Fibroblast of the aortic adventitia (primary cell): ENCODE measurements around the gene LAMA2. TPM values are rescaled to one million over a fixed set of nuclear protein-coding genes. Genes with fewer than 3 reads are reported as not detected.

Experiments
- DNase-seq: peaks from one replicate; pipeline ENCODE4 v3.0.0-alpha.2; 2010; ENCODE audit warnings: low read depth
- H3K4me3 ChIP-seq: 2 replicates; pipeline ENCODE4 v1.5.1; 2011; ENCODE audit warnings: low read depth, mild to moderate bottlenecking, control low read depth, low read length, moderate library complexity
- total RNA-seq: library from RNA; depleted of rRNA; stranded (reverse); fragments of >200 nt; gene quantifications from 2 replicates; pipeline ENCODE4 v1.2.3, GENCODE V29; 2012; ENCODE audit warnings: low replicate concordance
- TF ChIP-seq, protein P1 (sequence below): IDR thresholded peaks from 2 replicates; pipeline ENCODE4 v1.5.1; 2011; ENCODE audit warnings: mild to moderate bottlenecking, low read length, control low read depth, inconsistent platforms; ENCODE audit not compliant: insufficient read depth

LAMA2 gene
- total RNA-seq, 1 donor, result 99.1 TPM

DNA sequence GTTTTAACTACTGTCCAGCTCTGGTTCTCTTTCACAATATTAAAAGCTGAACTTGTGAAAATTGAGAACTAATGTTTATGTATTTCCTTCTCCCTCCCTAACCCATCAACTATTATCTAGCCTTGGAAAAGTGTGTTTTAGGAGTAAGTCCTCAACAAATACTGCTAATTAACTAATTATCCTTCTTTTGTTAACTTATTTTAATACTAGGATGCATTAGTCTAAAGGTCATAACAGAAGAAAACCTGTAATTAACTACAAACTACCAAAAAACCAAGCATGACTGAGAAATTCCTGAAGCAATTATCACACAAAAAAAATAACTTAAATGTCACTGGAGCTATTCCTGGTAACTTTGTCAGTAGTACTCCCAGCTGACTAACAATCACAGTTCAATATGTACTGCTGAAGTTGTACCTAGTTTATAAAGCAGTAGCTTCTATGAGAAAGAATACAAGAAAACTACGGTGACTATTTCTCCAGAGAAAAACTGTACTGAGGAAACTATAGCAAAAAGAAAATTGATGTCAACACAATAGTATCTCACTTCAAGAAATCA, 301.9 kb downstream of the LAMA2 start:
- DNase-seq, result peak; percentile 20
- no peak overlapping the region for H3K4me3 ChIP-seq
- TF ChIP-seq, protein P1, sequence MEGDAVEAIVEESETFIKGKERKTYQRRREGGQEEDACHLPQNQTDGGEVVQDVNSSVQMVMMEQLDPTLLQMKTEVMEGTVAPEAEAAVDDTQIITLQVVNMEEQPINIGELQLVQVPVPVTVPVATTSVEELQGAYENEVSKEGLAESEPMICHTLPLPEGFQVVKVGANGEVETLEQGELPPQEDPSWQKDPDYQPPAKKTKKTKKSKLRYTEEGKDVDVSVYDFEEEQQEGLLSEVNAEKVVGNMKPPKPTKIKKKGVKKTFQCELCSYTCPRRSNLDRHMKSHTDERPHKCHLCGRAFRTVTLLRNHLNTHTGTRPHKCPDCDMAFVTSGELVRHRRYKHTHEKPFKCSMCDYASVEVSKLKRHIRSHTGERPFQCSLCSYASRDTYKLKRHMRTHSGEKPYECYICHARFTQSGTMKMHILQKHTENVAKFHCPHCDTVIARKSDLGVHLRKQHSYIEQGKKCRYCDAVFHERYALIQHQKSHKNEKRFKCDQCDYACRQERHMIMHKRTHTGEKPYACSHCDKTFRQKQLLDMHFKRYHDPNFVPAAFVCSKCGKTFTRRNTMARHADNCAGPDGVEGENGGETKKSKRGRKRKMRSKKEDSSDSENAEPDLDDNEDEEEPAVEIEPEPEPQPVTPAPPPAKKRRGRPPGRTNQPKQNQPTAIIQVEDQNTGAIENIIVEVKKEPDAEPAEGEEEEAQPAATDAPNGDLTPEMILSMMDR, result no peak

DNA sequence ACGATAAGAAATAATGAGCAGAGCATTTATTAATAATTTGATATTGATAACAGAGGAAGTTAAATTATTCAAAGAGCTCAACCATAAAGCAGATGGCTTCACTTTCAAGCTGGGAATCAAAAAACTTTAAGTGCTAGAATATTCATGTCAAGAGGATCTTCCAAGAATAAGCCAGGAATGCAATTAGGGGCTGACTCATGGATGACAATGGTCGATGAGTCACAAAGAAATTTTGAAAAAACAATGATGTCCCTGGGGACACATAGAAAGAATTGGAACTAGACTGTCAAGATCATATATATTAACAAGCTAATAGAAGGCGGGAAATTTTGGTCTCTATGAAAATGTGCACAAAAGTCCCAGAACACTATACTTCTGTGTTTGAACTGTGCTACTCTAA, 304.1 kb downstream of the LAMA2 start:
- TF ChIP-seq, protein P1, result no peak
- DNase-seq, result peak; percentile 89
- no peak overlapping the region for H3K4me3 ChIP-seq

DNA sequence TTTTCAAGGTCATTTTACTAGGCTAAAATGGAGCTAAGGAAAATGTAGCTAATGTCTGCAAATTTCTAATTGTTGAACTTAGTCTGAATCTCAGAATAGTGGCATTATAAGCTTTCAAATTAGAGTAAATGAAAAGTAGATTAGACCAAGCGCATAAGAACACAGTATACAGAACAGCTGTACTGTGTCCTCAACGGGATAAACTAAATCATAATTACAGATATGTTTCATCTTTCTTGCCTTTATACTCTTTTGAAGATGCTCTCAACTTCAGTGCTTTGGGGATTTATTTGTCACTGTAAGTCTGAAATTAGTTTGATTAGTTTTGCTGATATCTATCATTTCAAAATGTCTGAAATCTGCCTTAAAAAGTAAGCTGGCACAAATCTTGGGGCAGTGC, 305.4 kb downstream of the LAMA2 start:
- H3K4me3 ChIP-seq, result no peak overlapping the region
- TF ChIP-seq, protein P1, result no peak
- no peak for DNase-seq

DNA sequence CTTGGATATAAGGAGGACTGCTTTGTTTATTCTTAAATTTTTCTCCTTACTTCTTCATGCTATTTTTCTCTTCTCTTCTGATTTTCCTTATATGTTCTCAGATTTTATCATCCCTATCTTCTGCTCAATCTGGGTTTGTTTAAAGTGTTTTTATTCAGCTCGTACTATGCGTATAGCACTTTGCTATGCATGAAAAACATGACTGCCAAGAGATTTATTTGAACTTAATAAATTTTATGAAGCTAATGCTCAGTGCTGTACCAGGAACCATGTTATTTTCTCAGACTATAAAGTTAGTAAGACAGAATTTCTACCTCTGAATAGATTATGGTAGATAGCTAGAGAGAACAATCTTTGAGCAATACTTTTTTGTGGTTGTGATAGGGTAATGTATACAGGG, 305.9 kb downstream of the LAMA2 start:
- DNase-seq, result no peak
- H3K4me3 ChIP-seq, result no peak overlapping the region
- TF ChIP-seq, protein P1, result no peak

DNA sequence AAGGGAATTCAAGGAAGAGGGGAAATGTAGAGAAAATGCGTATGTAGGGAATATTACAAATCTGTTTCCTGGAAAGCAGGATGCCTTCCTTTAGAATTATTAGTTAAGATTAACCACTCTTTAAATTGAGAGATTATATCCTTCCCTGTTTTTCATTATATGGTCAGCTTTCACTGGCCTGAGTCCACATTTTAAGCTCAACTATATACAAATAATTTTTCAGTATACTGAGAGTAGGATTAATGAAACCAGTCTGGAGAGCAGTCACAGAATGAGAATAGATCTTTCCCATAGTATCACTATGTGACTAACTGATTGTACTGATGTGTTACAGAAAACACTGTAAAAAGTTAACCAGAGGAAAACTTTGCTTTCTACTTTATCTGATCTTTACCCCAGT, 306.3 kb downstream of the LAMA2 start:
- H3K4me3 ChIP-seq, result no peak overlapping the region
- no peak for DNase-seq
- TF ChIP-seq, protein P1, result no peak

DNA sequence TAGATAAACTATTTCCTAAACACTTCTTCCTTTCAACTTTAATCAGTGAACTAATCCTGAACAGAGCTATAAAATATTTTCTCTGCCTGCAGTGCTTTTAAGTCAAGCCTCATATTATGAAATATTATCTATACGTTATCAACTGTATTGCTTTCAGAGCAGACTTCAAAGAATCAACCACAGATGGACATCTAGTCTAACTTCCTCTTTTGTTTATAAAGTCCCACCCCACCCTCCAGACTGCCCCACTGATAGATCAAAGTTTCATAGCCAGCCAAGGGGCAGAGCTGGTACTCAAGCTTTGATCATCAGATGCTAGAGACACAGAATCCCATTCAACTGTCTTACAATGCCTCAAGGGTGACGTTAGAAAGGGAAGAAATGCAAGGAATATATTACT, 308.3 kb downstream of the LAMA2 start:
- DNase-seq, result no peak
- no peak overlapping the region for H3K4me3 ChIP-seq
- TF ChIP-seq, protein P1, result no peak

DNA sequence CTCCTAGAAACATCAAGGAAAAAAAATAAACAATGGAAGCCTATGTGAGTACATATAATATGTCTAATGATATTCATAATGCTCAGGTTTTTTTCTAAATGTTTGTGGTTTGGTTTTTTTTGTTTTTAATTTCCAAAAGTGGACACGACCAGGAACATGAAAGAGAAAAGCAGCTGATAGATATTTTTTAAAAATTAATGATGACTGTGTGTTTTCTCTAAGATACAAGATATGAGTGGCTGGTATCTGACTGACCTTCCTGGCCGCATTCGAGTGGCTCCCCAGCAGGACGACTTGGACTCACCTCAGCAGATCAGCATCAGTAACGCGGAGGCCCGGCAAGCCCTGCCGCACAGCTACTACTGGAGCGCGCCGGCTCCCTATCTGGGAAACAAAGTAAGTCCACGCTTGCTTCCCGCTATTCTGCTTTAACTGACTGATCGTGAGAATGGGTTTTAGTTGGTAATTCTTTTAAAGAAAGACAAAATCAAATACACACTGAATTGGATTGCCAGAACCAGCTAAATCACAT, 309.6 kb downstream of the LAMA2 start:
- TF ChIP-seq, protein P1, result no peak
- no peak for DNase-seq
- no peak overlapping the region for H3K4me3 ChIP-seq
